Liver (tissue), 9 donors: ENCODE data around the gene CFAP57. TPM values are rescaled to one million over a fixed set of nuclear protein-coding genes. Genes with fewer than 3 reads are reported as not detected.
"Not testable (repeated sequence)": the region's sequence is repeated elsewhere in the genome, so short reads cannot be mapped to it uniquely, and the experiment has no call there.

Source experiments
- DNase-seq: peaks from one replicate; pipeline ENCODE4 v3.0.0-alpha.2; 2017; ENCODE audit warnings: low spot score
- H3K27ac ChIP-seq, 2 donors: one replicate each; pipeline ENCODE4 v1.7.0; 2013; ENCODE audit warnings: inconsistent platforms in 2 of 2, low read length in 2 of 2, control low read depth in 1 of 2, low read depth in 1 of 2, mild to moderate bottlenecking in 1 of 2
- H3K27me3 ChIP-seq, 4 donors: one replicate each; pipeline versions ENCODE4 v1.6.1 to v1.7.0; 2013; ENCODE audit warnings: low read length in 3 of 4, inconsistent platforms in 1 of 4, mild to moderate bottlenecking in 1 of 4, moderate library complexity in 1 of 4; ENCODE audit not compliant: control insufficient read depth in 4 of 4, insufficient read depth in 4 of 4
- H3K36me3 ChIP-seq, 4 donors: one replicate each; pipeline versions ENCODE4 v1.6.1 to v1.7.0; 2013; ENCODE audit warnings: low read length in 3 of 4, mild to moderate bottlenecking in 3 of 4, low read depth in 1 of 4, moderate library complexity in 1 of 4; ENCODE audit not compliant: control insufficient read depth in 4 of 4, insufficient read depth in 3 of 4
- H3K4me1 ChIP-seq, 4 donors: one replicate each; pipeline versions ENCODE4 v1.6.1 to v1.7.0; 2013; ENCODE audit warnings: low read length in 3 of 4, mild to moderate bottlenecking in 3 of 4, moderate library complexity in 1 of 4; ENCODE audit not compliant: control insufficient read depth in 4 of 4, insufficient read depth in 4 of 4
- H3K4me3 ChIP-seq, 3 donors: one replicate each; pipeline versions ENCODE4 v1.6.1 to v1.7.0; 2013; ENCODE audit warnings: low read length in 3 of 3, control low read depth in 1 of 3, low read depth in 1 of 3, mild to moderate bottlenecking in 1 of 3
- H3K9ac ChIP-seq, 2 donors: one replicate each; pipeline ENCODE4 v1.7.0; 2013; ENCODE audit warnings: low read length in 2 of 2, mild to moderate bottlenecking in 2 of 2, moderate library complexity in 2 of 2, control low read depth in 1 of 2, low read depth in 1 of 2
- H3K9me3 ChIP-seq, 4 donors: one replicate each; pipeline versions ENCODE4 v1.6.1 to v1.7.0; 2013; ENCODE audit warnings: low read length in 3 of 4; ENCODE audit not compliant: control insufficient read depth in 4 of 4
- EGR1 ChIP-seq, 2 donors: IDR thresholded peaks; 2 replicates each; pipeline ENCODE4 v1.6.1; 2016 to 2018; ENCODE audit warnings: antibody characterized with exemption in 2 of 2, low read depth in 2 of 2
- FOXA1 ChIP-seq: IDR thresholded peaks from 2 replicates; pipeline ENCODE4 v1.6.1; 2016; ENCODE audit warnings: antibody characterized with exemption
- FOXA2 ChIP-seq: IDR thresholded peaks from 2 replicates; pipeline ENCODE4 v1.6.1; 2016; ENCODE audit warnings: antibody characterized with exemption
- GABPA ChIP-seq, 2 donors: IDR thresholded peaks in 1 of 2; conservative IDR thresholded peaks in 1 of 2; 2 replicates each; pipeline ENCODE4 v1.6.1; 2016; ENCODE audit warnings: antibody characterized with exemption in 2 of 2, mild to moderate bottlenecking in 1 of 2, moderate library complexity in 1 of 2
- HNF4A ChIP-seq, 2 donors: conservative IDR thresholded peaks; 2 replicates each; pipeline ENCODE4 v1.6.1; 2016; ENCODE audit warnings: antibody characterized with exemption in 2 of 2, mild to moderate bottlenecking in 2 of 2
- HNF4G ChIP-seq: IDR thresholded peaks from 2 replicates; pipeline ENCODE4 v1.6.1; 2016; ENCODE audit warnings: antibody characterized with exemption
- JUND ChIP-seq, 2 donors: IDR thresholded peaks; 2 replicates each; pipeline ENCODE4 v1.6.1; 2016; ENCODE audit warnings: antibody characterized with exemption in 2 of 2
- NR2F2 ChIP-seq: IDR thresholded peaks from 2 replicates; pipeline ENCODE4 v1.6.1; 2016; ENCODE audit warnings: antibody characterized with exemption
- RAD21 ChIP-seq, 2 donors: IDR thresholded peaks; 2 replicates each; pipeline ENCODE4 v1.6.1; 2016; ENCODE audit warnings: antibody characterized with exemption in 2 of 2, mild to moderate bottlenecking in 2 of 2
- RXRA ChIP-seq, 2 donors: IDR thresholded peaks; 2 replicates each; pipeline ENCODE4 v1.6.1; 2017 to 2018; ENCODE audit warnings: antibody characterized with exemption in 2 of 2, mild to moderate bottlenecking in 1 of 2
- SP1 ChIP-seq: IDR thresholded peaks from 2 replicates; pipeline ENCODE4 v1.6.1; 2018; ENCODE audit warnings: antibody characterized with exemption, mild to moderate bottlenecking
- TAF1 ChIP-seq: conservative IDR thresholded peaks from 2 replicates; pipeline ENCODE4 v1.6.1; 2016; ENCODE audit warnings: antibody characterized with exemption, mild to moderate bottlenecking
- YY1 ChIP-seq: IDR thresholded peaks from 2 replicates; pipeline ENCODE4 v1.6.1; 2016; ENCODE audit warnings: antibody characterized with exemption, mild to moderate bottlenecking
- WGBS: extraction: QIAGEN DNeasy Blood & Tissue Kit; methylation state at CpG from one replicate; pipeline ENCODE4 v1.1.7; 2013; 5-methylcytosine and 5-hydroxymethylcytosine counted together
- polyA plus RNA-seq, 2 donors: library from polyadenylated mRNA; stranded (reverse) in 1 of 2; unstranded in 1 of 2; fragments of 200-250 nt in 1 of 2; fragments of >200 nt in 1 of 2; fragmentation: Nextera tagmentation in 1 of 2; extraction: Ambion mirVana in 1 of 2; gene quantifications; one replicate each; pipeline versions ENCODE4 v1.2.1 to v1.2.3, GENCODE V29; 2013 to 2015
- total RNA-seq, 2 donors: library from RNA; depleted of rRNA; stranded (reverse); fragments of >200 nt; gene quantifications; one replicate each; pipeline ENCODE4 v1.2.3, GENCODE V29; 2014
- TF ChIP-seq, protein P1 (sequence below): IDR thresholded peaks from 2 replicates; pipeline ENCODE4 v1.6.1; 2016; ENCODE audit warnings: antibody characterized with exemption
- TF ChIP-seq, protein P2 (sequence below): fragments of 150-350 bp; IDR thresholded peaks from 2 replicates; pipeline ENCODE4 v1.5.1; 2017; ENCODE audit warnings: improper control_type of control experiment, low read depth, low read length; ENCODE audit not compliant: missing input control
- TF ChIP-seq, protein P3 (sequence below): IDR thresholded peaks from 2 replicates; pipeline ENCODE4 v1.6.1; 2016; ENCODE audit warnings: antibody characterized with exemption, mild to moderate bottlenecking
- TF ChIP-seq, protein P4 (sequence below): IDR thresholded peaks from 2 replicates; pipeline ENCODE4 v1.6.1; 2016; ENCODE audit warnings: antibody characterized with exemption
- donor health status: healthy.
- donor health status: healthy.
- donor health status: healthy.
- donor health status: healthy.
- donor health status: healthy.

The CFAP57 gene
- total and polyA plus RNA-seq, 4 donors: under 0.01 to 14.5 (median 0.10) TPM

DNA sequence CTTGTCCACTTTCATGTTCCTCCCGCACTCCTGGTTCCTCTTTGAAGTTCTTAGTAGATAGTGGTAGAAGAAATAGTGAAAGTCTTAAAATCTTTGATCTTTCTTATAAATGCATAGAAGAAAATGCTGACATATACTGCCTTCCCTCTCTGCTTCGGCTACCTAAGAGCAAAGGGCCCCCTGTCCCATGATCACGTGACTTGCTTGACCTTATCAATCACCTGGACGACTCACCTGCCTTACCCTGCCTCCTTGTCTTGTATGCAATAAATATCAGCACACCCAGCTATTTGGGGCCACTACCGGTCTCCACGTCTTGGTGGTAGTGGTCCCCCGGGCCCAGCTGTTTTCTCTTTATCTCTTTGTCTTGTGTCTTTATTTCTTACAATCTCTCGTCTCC is 32.8 kb upstream of the CFAP57 start:
- H3K4me1 ChIP-seq, H3K36me3 ChIP-seq, H3K27me3 ChIP-seq, DNase-seq, H3K9me3 ChIP-seq, H3K27ac ChIP-seq, H3K9ac ChIP-seq, H3K4me3 ChIP-seq: not testable (repeated sequence)
- WGBS: 87% methylated on average over 8 of the region's 8 CpGs

DNA sequence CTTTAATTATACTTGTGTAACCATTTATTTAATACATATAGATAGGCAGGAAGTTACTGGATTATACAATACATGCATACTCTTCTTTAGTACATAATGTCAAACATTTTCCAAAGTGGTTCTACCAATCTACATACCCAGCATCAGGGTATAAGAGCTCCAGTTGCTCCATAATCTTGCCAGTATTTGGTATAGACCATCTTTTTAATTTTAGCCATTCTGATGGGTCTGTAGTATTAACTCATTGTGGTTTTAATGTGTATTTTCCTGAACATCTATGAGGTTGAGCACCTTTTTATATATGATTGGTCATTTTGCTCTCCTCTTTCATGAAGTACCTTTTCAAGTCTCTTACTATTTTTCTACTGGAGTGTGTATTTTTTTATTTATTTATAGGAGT is 32.1 kb upstream of the CFAP57 start:
- no peaks in the 10 kb centered on the region for H3K36me3 ChIP-seq
- DNase-seq: no peak
- peaks cover 0 to 4% (median 0%) of the 10 kb centered on the region in 4 donors for H3K27me3 ChIP-seq
- H3K9ac ChIP-seq: no peak overlapping the region
- no peak overlapping the region for H3K27ac ChIP-seq
- H3K4me1 ChIP-seq: no peaks in the 10 kb centered on the region
- H3K9me3 ChIP-seq: no peaks in the 10 kb centered on the region
- TF ChIP-seq FOXA1: no peak
- TF ChIP-seq, protein P1, sequence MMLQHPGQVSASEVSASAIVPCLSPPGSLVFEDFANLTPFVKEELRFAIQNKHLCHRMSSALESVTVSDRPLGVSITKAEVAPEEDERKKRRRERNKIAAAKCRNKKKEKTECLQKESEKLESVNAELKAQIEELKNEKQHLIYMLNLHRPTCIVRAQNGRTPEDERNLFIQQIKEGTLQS: no peak
- no peak for TF ChIP-seq HNF4G
- no peak for TF ChIP-seq YY1
- TF ChIP-seq, protein P2, sequence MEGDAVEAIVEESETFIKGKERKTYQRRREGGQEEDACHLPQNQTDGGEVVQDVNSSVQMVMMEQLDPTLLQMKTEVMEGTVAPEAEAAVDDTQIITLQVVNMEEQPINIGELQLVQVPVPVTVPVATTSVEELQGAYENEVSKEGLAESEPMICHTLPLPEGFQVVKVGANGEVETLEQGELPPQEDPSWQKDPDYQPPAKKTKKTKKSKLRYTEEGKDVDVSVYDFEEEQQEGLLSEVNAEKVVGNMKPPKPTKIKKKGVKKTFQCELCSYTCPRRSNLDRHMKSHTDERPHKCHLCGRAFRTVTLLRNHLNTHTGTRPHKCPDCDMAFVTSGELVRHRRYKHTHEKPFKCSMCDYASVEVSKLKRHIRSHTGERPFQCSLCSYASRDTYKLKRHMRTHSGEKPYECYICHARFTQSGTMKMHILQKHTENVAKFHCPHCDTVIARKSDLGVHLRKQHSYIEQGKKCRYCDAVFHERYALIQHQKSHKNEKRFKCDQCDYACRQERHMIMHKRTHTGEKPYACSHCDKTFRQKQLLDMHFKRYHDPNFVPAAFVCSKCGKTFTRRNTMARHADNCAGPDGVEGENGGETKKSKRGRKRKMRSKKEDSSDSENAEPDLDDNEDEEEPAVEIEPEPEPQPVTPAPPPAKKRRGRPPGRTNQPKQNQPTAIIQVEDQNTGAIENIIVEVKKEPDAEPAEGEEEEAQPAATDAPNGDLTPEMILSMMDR: no peak
- TF ChIP-seq GABPA (IDR thresholded peaks at IDR 0.05 in 1 of 2, conservative IDR thresholded peaks at IDR 0.05 in 1 of 2): no peak
- TF ChIP-seq NR2F2: no peak
- TF ChIP-seq SP1: no peak
- TF ChIP-seq RXRA (IDR thresholded peaks at IDR 0.05): no peak
- TF ChIP-seq RAD21 (IDR thresholded peaks at IDR 0.05): no peak
- no peak overlapping the region for H3K4me3 ChIP-seq

DNA sequence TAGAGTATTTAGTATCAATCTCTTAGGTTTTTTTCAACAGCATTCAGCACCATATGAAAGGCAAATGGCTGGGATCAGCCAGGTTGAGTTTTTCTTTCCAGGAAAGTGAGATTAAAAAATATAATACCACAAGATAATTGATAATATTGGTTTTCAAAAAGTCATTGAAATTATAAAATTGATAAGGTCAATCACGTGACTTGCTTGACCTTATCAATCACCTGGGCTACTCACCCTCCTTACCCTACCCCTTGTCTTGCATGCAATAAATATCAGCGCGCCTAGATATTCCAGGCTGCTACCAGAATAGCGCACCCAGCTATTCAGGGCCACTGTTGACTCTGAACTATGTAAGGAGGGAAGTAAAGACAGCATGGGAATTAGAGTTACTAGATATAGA is 31.5 kb upstream of the CFAP57 start:
- 93% methylated on average over 4 of the region's 4 CpGs for WGBS
- no peaks in the 10 kb centered on the region for H3K4me1 ChIP-seq
- no peak overlapping the region for H3K9ac ChIP-seq
- no peak overlapping the region for H3K4me3 ChIP-seq
- peaks cover 0 to 5% (median 0%) of the 10 kb centered on the region in 4 donors for H3K27me3 ChIP-seq
- DNase-seq: no peak
- H3K9me3 ChIP-seq: no peaks in the 10 kb centered on the region
- TF ChIP-seq FOXA1 (no peak), TAF1 (no peak), GABPA (IDR thresholded peaks at IDR 0.05 in 1 of 2, conservative IDR thresholded peaks at IDR 0.05 in 1 of 2) (no peak), EGR1 (IDR thresholded peaks at IDR 0.05; ENCODE audit: low read depth in 2 of 2) (no peak), SP1 (no peak), JUND (IDR thresholded peaks at IDR 0.05) (no peak), FOXA2 (no peak), NR2F2 (no peak), RAD21 (IDR thresholded peaks at IDR 0.05) (no peak)
- no peak overlapping the region for H3K27ac ChIP-seq
- H3K36me3 ChIP-seq: no peaks in the 10 kb centered on the region

DNA sequence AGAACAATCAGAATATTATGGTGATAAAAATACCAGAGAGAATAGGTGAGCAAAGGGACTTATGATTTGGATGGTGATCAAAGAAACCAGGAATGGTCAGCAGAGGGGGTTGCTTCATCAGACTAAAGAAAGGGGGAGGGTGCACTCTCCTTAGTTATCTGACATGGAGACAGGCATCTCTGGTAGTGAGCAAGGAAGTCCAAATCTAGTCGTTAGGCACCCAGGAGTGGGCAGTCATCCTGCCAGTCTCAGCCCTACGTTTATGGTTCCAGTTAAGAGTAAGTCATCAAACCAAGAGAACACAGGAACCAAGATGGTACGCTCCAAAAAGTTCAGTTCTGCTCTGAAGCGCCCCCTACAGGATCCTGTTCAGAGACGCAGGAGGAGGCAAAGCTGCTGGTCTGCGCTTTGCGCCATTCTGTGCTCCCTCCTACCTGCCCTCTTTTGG is 28.7 kb upstream of the CFAP57 start:
- Histone ChIP-seq H3K27me3 (peaks cover 0 to 5% (median 0%) of the 10 kb centered on the region in 4 donors), H3K4me3 (no peak overlapping the region), H3K9ac (no peak overlapping the region), H3K36me3 (no peaks in the 10 kb centered on the region), H3K27ac (no peak overlapping the region), H3K9me3 (no peaks in the 10 kb centered on the region), H3K4me1 (peaks cover 3 to 7% (median 6%) of the 10 kb centered on the region in 4 donors)
- whole genome bisulfite sequencing: 36% methylated on average over 7 of the region's 7 CpGs
- no peak for DNase-seq
- TF ChIP-seq, protein P1: no peak
- no peak for TF ChIP-seq EGR1 (IDR thresholded peaks at IDR 0.05; ENCODE audit: low read depth in 2 of 2)
- TF ChIP-seq, protein P3, sequence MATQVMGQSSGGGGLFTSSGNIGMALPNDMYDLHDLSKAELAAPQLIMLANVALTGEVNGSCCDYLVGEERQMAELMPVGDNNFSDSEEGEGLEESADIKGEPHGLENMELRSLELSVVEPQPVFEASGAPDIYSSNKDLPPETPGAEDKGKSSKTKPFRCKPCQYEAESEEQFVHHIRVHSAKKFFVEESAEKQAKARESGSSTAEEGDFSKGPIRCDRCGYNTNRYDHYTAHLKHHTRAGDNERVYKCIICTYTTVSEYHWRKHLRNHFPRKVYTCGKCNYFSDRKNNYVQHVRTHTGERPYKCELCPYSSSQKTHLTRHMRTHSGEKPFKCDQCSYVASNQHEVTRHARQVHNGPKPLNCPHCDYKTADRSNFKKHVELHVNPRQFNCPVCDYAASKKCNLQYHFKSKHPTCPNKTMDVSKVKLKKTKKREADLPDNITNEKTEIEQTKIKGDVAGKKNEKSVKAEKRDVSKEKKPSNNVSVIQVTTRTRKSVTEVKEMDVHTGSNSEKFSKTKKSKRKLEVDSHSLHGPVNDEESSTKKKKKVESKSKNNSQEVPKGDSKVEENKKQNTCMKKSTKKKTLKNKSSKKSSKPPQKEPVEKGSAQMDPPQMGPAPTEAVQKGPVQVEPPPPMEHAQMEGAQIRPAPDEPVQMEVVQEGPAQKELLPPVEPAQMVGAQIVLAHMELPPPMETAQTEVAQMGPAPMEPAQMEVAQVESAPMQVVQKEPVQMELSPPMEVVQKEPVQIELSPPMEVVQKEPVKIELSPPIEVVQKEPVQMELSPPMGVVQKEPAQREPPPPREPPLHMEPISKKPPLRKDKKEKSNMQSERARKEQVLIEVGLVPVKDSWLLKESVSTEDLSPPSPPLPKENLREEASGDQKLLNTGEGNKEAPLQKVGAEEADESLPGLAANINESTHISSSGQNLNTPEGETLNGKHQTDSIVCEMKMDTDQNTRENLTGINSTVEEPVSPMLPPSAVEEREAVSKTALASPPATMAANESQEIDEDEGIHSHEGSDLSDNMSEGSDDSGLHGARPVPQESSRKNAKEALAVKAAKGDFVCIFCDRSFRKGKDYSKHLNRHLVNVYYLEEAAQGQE: no peak
- no peak for TF ChIP-seq HNF4G
- no peak for TF ChIP-seq YY1
- TF ChIP-seq, protein P4, sequence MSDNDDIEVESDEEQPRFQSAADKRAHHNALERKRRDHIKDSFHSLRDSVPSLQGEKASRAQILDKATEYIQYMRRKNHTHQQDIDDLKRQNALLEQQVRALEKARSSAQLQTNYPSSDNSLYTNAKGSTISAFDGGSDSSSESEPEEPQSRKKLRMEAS: no peak
- no peak for TF ChIP-seq HNF4A (conservative IDR thresholded peaks at IDR 0.05)
- no peak for TF ChIP-seq RAD21 (IDR thresholded peaks at IDR 0.05)
- no peak for TF ChIP-seq SP1
- no peak for TF ChIP-seq FOXA1
- TF ChIP-seq FOXA2: no peak
- no peak for TF ChIP-seq GABPA (IDR thresholded peaks at IDR 0.05 in 1 of 2, conservative IDR thresholded peaks at IDR 0.05 in 1 of 2)
- no peak for TF ChIP-seq NR2F2
- no peak for TF ChIP-seq RXRA (IDR thresholded peaks at IDR 0.05)
- no peak for TF ChIP-seq TAF1
